Middle frontal gyrus (tissue), 1 donor: ENCODE results near the gene STMP1.

Experiments
- DNase-seq: peaks from one replicate; pipeline ENCODE4 v3.0.0-alpha.2; 2015; ENCODE audit warnings: low spot score; ENCODE audit errors: extremely low spot score

STMP1 gene

DNA sequence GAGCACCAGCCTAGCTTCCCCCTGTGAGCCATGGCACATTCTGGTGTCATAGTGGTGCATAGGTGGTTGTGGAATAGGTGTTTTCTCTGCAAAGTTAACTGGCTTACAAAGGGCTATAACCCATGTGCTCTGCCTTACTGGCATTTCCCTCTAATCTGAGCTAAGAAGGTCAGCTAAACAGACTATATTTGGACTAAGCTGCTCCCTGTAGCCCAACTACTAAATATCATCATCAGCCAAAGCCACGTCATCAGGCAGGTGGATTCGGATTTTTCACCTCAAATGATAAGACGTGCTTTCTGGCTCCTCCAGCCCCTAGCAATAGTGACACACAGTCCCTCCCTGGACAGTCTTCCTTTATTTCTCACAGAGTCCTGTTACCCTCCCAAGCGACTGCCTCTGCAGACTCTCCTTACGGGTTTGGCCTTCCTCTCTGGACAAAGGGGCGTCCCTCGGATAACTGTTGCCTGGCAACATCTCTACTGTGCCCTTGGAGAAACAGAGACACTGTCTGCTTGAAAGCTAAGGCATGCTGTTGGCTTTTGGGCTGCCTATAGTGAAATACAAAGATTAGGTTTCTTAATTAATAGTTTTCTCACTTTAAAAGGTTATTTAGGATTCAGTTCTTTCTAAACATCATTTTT is 56.6 kb downstream of the STMP1 start:
- no peak for DNase-seq

DNA sequence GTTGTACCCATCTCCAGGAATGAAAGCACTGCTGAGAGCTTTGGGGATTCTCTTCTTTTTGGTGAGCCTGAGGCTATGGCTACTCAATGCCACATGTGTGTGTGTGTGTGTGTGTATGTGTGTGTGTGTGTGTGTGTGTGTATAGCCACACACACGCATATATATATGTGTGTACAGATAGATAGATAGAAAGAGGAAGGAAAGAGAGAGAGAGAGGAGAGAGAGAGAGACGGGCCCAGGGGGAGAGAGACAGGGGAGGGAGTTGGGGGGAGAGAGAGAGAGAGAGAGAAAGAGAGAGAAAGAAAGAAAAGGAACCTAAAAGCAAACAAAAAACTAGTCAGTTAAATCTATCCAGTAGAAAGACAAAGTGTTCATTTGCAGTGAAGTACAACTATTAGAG is 57.4 kb downstream of the STMP1 start:
- no peak for DNase-seq

DNA sequence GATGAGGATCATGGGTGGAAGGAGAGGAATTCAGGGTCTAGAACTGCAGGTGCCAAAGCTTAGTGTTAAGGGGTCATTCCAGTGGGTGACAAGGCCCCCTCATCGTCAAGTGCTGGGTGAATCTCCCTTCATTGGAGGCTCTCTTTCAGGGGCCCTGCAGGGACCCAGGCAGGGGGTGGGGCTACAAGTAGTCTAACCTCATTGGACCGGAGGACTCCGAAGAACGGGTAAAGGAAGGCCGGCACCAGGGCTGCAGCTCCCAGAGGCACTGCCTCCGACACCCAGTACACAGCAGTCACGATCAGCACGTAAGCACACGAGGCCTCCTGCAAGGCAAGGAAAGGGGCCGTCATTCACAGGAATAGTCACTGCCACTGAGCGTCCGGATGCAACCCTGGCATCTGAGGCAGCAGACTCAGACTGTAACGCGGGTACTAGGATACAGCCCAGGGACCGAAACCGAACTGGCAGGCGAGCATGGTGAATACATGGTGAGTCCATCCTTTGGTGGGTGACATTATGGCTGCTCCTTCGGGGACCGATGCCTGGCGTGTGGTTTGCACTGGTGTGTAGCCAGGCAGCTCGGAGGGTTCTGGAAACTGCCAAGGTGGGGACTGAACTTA is 59.0 kb downstream of the STMP1 start:
- no peak for DNase-seq

DNA sequence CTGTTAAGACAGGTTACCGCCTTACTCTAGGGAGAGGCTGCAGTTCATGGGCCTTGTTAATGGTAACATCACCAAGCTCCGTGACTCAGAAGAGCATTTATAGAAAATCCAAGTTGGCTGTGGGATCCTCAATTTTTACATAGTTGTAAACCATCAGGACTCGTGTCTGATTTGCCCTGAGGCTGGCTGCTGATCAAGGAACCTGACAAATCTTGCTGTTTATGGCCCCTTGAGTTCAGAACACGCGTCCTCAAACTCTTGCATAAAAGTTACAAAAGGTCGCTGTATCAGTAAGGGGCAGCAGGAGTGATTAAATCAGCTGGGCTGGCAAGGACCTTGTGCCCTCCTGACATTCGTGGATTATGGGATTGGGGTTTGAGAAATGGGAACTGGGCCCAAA is 61.1 kb downstream of the STMP1 start:
- DNase-seq, result no peak
